Nephron (organoid): ENCODE results near the gene FAM13A.

Experiments
- H3K27ac Mint-ChIP-seq, 3 experiments: 2 replicates each; pipeline ENCODE4 v1.8.0; 2020; ENCODE audit warnings: mixed read lengths in 3 of 3, mild to moderate bottlenecking in 2 of 3, moderate library complexity in 1 of 3
- H3K27me3 Mint-ChIP-seq: 2 replicates; pipeline ENCODE4 v1.8.0; 2021; ENCODE audit warnings: low read depth, mild to moderate bottlenecking, moderate library complexity, mixed read lengths
- H3K36me3 Mint-ChIP-seq: 2 replicates; pipeline ENCODE4 v1.8.0; 2020; ENCODE audit warnings: low read depth, mixed read lengths
- H3K4me1 Mint-ChIP-seq: 2 replicates; pipeline ENCODE4 v1.8.0; 2020; ENCODE audit warnings: mixed read lengths
- H3K4me3 Mint-ChIP-seq, 3 experiments: 2 replicates each; pipeline ENCODE4 v1.8.0; 2020; ENCODE audit warnings: mild to moderate bottlenecking in 3 of 3, mixed read lengths in 3 of 3, moderate library complexity in 2 of 3
- H3K9me3 Mint-ChIP-seq: 2 replicates; pipeline ENCODE4 v1.8.0; 2020; ENCODE audit warnings: mixed read lengths
- CTCF ChIP-seq, 3 experiments: fragments of 200-600 bp; sonication (generic); IDR thresholded peaks; one replicate each; pipeline ENCODE4 v1.5.0; 2021; ENCODE audit warnings: antibody characterized with exemption in 3 of 3; ENCODE audit not compliant: unreplicated experiment in 3 of 3

FAM13A gene

GRCh38 chr4:88866862-88867550 is 190.0 kb downstream of the FAM13A start:
- Mint-ChIP-seq H3K36me3 (peaks cover 14% of the 10 kb centered on the region), H3K27me3 (no peaks in the 10 kb centered on the region), H3K27ac (no peak overlapping the region), H3K9me3 (peaks cover 7% of the 10 kb centered on the region), H3K4me3 (no peak overlapping the region), H3K4me1 (peaks cover 5% of the 10 kb centered on the region)
- no peak for TF ChIP-seq CTCF (IDR thresholded peaks at IDR 0.05; ENCODE audit: unreplicated experiment in 3 of 3)

GRCh38 chr4:88865466-88865865 is 191.5 kb downstream of the FAM13A start:
- H3K4me3 Mint-ChIP-seq: no peak overlapping the region
- no peak overlapping the region for H3K27ac Mint-ChIP-seq
- peaks cover 9% of the 10 kb centered on the region for H3K36me3 Mint-ChIP-seq
- no peak for TF ChIP-seq CTCF (IDR thresholded peaks at IDR 0.05; ENCODE audit: unreplicated experiment in 3 of 3)
- H3K9me3 Mint-ChIP-seq: peaks cover 3% of the 10 kb centered on the region
- H3K27me3 Mint-ChIP-seq: no peaks in the 10 kb centered on the region
- peaks cover 6% of the 10 kb centered on the region for H3K4me1 Mint-ChIP-seq

GRCh38 chr4:88865046-88865445 is 191.9 kb downstream of the FAM13A start:
- peaks cover 7% of the 10 kb centered on the region for H3K36me3 Mint-ChIP-seq
- peaks cover 3% of the 10 kb centered on the region for H3K9me3 Mint-ChIP-seq
- no peak for TF ChIP-seq CTCF (IDR thresholded peaks at IDR 0.05; ENCODE audit: unreplicated experiment in 3 of 3)
- peaks cover 10% of the 10 kb centered on the region for H3K4me1 Mint-ChIP-seq
- H3K4me3 Mint-ChIP-seq: no peak overlapping the region
- no peaks in the 10 kb centered on the region for H3K27me3 Mint-ChIP-seq
- no peak overlapping the region for H3K27ac Mint-ChIP-seq

GRCh38 chr4:88860586-88860985 is 196.4 kb downstream of the FAM13A start:
- Mint-ChIP-seq H3K27me3 (no peaks in the 10 kb centered on the region), H3K4me3 (no peak overlapping the region), H3K4me1 (peaks cover 21% of the 10 kb centered on the region), H3K9me3 (no peaks in the 10 kb centered on the region), H3K27ac (peak overlapping the region in 1 of 3 experiments; percentile 10), H3K36me3 (no peaks in the 10 kb centered on the region)
- no peak for TF ChIP-seq CTCF (IDR thresholded peaks at IDR 0.05; ENCODE audit: unreplicated experiment in 3 of 3)

GRCh38 chr4:88859191-88859812 is 197.7 kb downstream of the FAM13A start:
- Mint-ChIP-seq H3K9me3 (no peaks in the 10 kb centered on the region), H3K27ac (peak overlapping the region in 1 of 3 experiments; percentile 5), H3K4me3 (no peak overlapping the region), H3K27me3 (no peaks in the 10 kb centered on the region), H3K4me1 (peaks cover 21% of the 10 kb centered on the region), H3K36me3 (no peaks in the 10 kb centered on the region)
- TF ChIP-seq CTCF (IDR thresholded peaks at IDR 0.05; ENCODE audit: unreplicated experiment in 3 of 3): no peak

- H3K27ac Mint-ChIP-seq: peak overlapping the region in 1 of 3 experiments; percentile 0
- H3K4me3 Mint-ChIP-seq: no peak overlapping the region
- H3K4me1 Mint-ChIP-seq: peaks cover 21% of the 10 kb centered on the region
- no peaks in the 10 kb centered on the region for H3K27me3 Mint-ChIP-seq
- no peaks in the 10 kb centered on the region for H3K36me3 Mint-ChIP-seq
- no peaks in the 10 kb centered on the region for H3K9me3 Mint-ChIP-seq
- TF ChIP-seq CTCF (IDR thresholded peaks at IDR 0.05; ENCODE audit: unreplicated experiment in 3 of 3): no peak
Observed at GRCh38 chr4:88858752-88859151, 198.2 kb downstream of the FAM13A start.
